ENCODE measurements around the gene LILRB5. TPM values are rescaled to one million over a fixed set of nuclear protein-coding genes. Genes with fewer than 3 reads are reported as not detected.
"Not testable (repeated sequence)": the region's sequence is repeated elsewhere in the genome, so short reads cannot be mapped to it uniquely, and the experiment has no call there.

The LILRB5 gene
- total RNA-seq, 1 experiment from 2014 or later: not detected

- BruUV-seq (replicated peaks); H3K79me2 ChIP-seq (ENCODE audit: insufficient read depth, low read length); H3K4me1 ChIP-seq (ENCODE audit: control insufficient read depth in 1 of 2, insufficient read depth in 2 of 2, low read length in 2 of 2); intact Hi-C loops (cut with micrococcal nuclease); H3K9me3 ChIP-seq (ENCODE audit: control insufficient read depth in 1 of 2, insufficient read depth in 1 of 2, low read depth in 1 of 2, low read length in 2 of 2); H3K4me2 ChIP-seq (ENCODE audit: low read length); H3K9me2 ChIP-seq (ENCODE audit: insufficient read depth); H2AFZ ChIP-seq (ENCODE audit: low read depth, low read length, poor library complexity, severe bottlenecking); H3K9ac ChIP-seq (ENCODE audit: low read length); H4K20me1 ChIP-seq (ENCODE audit: insufficient read depth); H3K36me3 ChIP-seq (ENCODE audit: control insufficient read depth in 1 of 2, insufficient read depth in 2 of 2, low read length in 2 of 2); ATAC-seq; DNase-seq (ENCODE audit: low read depth, low spot score); RAD21 ChIA-PET (ENCODE audit: low non-redundant PET in 1 of 2, low total read pairs in 2 of 2, uncharacterized antibody in 2 of 2, unreplicated experiment in 2 of 2); H3K27ac ChIP-seq (ENCODE audit: low read depth, low read length); H3K4me3 ChIP-seq (replicated peaks in 1 of 2; ENCODE audit: low read depth in 1 of 2, low read length in 2 of 2): not testable (repeated sequence)
- CTCF ChIA-PET: interaction anchor here (1.1 kb wide), 1 partner anchor 12 kb away, joined by 3 read pairs; no protein-coding TSS in a partner anchor
- peaks cover 31% of the 10 kb centered on the region; the same call in 1 of the 2 replicates for H3K27me3 ChIP-seq (ENCODE audit: insufficient read depth, low read length)
- POLR2A ChIA-PET: interaction anchor here (0.7 kb wide), 1 partner anchor 12 kb away, joined by 3 read pairs; no protein-coding TSS in a partner anchor
Measured at GRCh38 chr19:54278056-54278455, 21.0 kb upstream of the LILRB5 start.

GRCh38 chr19:54277111-54277615 lies 20.1 kb upstream of the LILRB5 start:
- RAD21 ChIA-PET (ENCODE audit: low non-redundant PET in 1 of 2, low total read pairs in 2 of 2, uncharacterized antibody in 2 of 2, unreplicated experiment in 2 of 2); H3K9me3 ChIP-seq (ENCODE audit: control insufficient read depth in 1 of 2, insufficient read depth in 1 of 2, low read depth in 1 of 2, low read length in 2 of 2); intact Hi-C loops (cut with micrococcal nuclease); H3K27ac ChIP-seq (ENCODE audit: low read depth, low read length); H4K20me1 ChIP-seq (ENCODE audit: insufficient read depth); ATAC-seq; BruUV-seq (replicated peaks); H3K9ac ChIP-seq (ENCODE audit: low read length); H3K79me2 ChIP-seq (ENCODE audit: insufficient read depth, low read length); H3K4me1 ChIP-seq (ENCODE audit: control insufficient read depth in 1 of 2, insufficient read depth in 2 of 2, low read length in 2 of 2); DNase-seq (ENCODE audit: low read depth, low spot score); POLR2A ChIA-PET; H3K36me3 ChIP-seq (ENCODE audit: control insufficient read depth in 1 of 2, insufficient read depth in 2 of 2, low read length in 2 of 2); H3K4me2 ChIP-seq (ENCODE audit: low read length); H3K9me2 ChIP-seq (ENCODE audit: insufficient read depth); H3K4me3 ChIP-seq (replicated peaks in 1 of 2; ENCODE audit: low read depth in 1 of 2, low read length in 2 of 2); H2AFZ ChIP-seq (ENCODE audit: low read depth, low read length, poor library complexity, severe bottlenecking): not testable (repeated sequence)
- peaks cover 24% of the 10 kb centered on the region; the same call in 1 of the 2 replicates for H3K27me3 ChIP-seq (ENCODE audit: insufficient read depth, low read length)
- CTCF ChIA-PET: interaction anchor here (1.1 kb wide), 1 partner anchor 11 kb away, joined by 3 read pairs; no protein-coding TSS in a partner anchor

- DNase-seq (ENCODE audit: low read depth, low spot score): no peak
- Histone ChIP-seq H3K27ac (ENCODE audit: low read depth, low read length) (no peak overlapping the region), H3K4me3 (replicated peaks in 1 of 2; ENCODE audit: low read depth in 1 of 2, low read length in 2 of 2) (no peak overlapping the region), H3K79me2 (ENCODE audit: insufficient read depth, low read length) (no peaks in the 10 kb centered on the region), H3K4me2 (ENCODE audit: low read length) (no peak overlapping the region), H2AFZ (ENCODE audit: low read depth, low read length, poor library complexity, severe bottlenecking) (no peak overlapping the region), H3K36me3 (ENCODE audit: control insufficient read depth in 1 of 2, insufficient read depth in 2 of 2, low read length in 2 of 2) (no peaks in the 10 kb centered on the region), H3K9me2 (ENCODE audit: insufficient read depth) (no peaks in the 10 kb centered on the region), H3K9me3 (ENCODE audit: control insufficient read depth in 1 of 2, insufficient read depth in 1 of 2, low read depth in 1 of 2, low read length in 2 of 2) (no peaks in the 10 kb centered on the region), H3K27me3 (ENCODE audit: insufficient read depth, low read length) (peaks cover 13% of the 10 kb centered on the region; the same call in 1 of the 2 replicates), H3K9ac (ENCODE audit: low read length) (no peak overlapping the region), H3K4me1 (ENCODE audit: control insufficient read depth in 1 of 2, insufficient read depth in 2 of 2, low read length in 2 of 2) (no peaks in the 10 kb centered on the region), H4K20me1 (ENCODE audit: insufficient read depth) (no peaks in the 10 kb centered on the region)
- no peak for ATAC-seq
- TF ChIP-seq TCF7L2 (IDR thresholded peaks at IDR 0.05; ENCODE audit: borderline replicate concordance, extremely low read depth, insufficient read depth, insufficient read length) (no peak), ELF1 (IDR thresholded peaks at IDR 0.05; ENCODE audit: borderline replicate concordance, low read depth) (no peak), SIN3A (IDR thresholded peaks at IDR 0.05; ENCODE audit: low read depth) (no peak), POLR2AphosphoS5 (IDR thresholded peaks at IDR 0.05; ENCODE audit: low read depth, low read length) (no peak), YY1 (IDR thresholded peaks at IDR 0.05; ENCODE audit: extremely low read depth, insufficient replicate concordance, low read depth, low read length) (no peak), POLR2A (IDR thresholded peaks at IDR 0.05; ENCODE audit: borderline replicate concordance, extremely low read depth, insufficient read depth, insufficient read length) (no peak), CEBPB (IDR thresholded peaks at IDR 0.05; ENCODE audit: low read depth) (no peak), ZNF274 (IDR thresholded peaks at IDR 0.05; ENCODE audit: low read depth, low read length) (no peak), ATF3 (IDR thresholded peaks at IDR 0.05) (no peak), SRF (IDR thresholded peaks at IDR 0.05; ENCODE audit: low read depth) (no peak), RAD21 (IDR thresholded peaks at IDR 0.05; ENCODE audit: low read depth) (no peak), EZH2phosphoT487 (IDR thresholded peaks at IDR 0.05; ENCODE audit: borderline replicate concordance) (no peak)
- POLR2A ChIA-PET: no interaction called here
- CTCF ChIA-PET: no interaction called here
- BruUV-seq (replicated peaks): no TSS peak
- RAD21 ChIA-PET (ENCODE audit: low non-redundant PET in 1 of 2, low total read pairs in 2 of 2, uncharacterized antibody in 2 of 2, unreplicated experiment in 2 of 2): no interaction called here
- intact Hi-C loops (cut with micrococcal nuclease): no loop called here
Measured at GRCh38 chr19:54275951-54276350, 18.9 kb upstream of the LILRB5 start.

Data from HCT116 (cell line).